ENCODE data around the gene TMEM181. TPM values are rescaled to one million over a fixed set of nuclear protein-coding genes. Genes with fewer than 3 reads are reported as not detected.
"Not testable (repeated sequence)": the region's sequence is repeated elsewhere in the genome, so short reads cannot be mapped to it uniquely, and the experiment has no call there.

TMEM181 gene
- total RNA-seq, 4 donors from 2014 or later = 6.6 to 48.3 (median 37.0) TPM

- Histone ChIP-seq H3K9me3 (no peaks in the 10 kb centered on the region), H3K4me1 (no peaks in the 10 kb centered on the region), H3K36me3 (peaks cover 0 to 59% (median 0%) of the 10 kb centered on the region in 3 donors), H3K4me3 (no peak overlapping the region), H3K27ac (no peak overlapping the region), H3K27me3 (no peaks in the 10 kb centered on the region)
- no peak for DNase-seq
- no peak for TF ChIP-seq POLR2A (IDR thresholded peaks at IDR 0.05)
- TF ChIP-seq, protein P1, sequence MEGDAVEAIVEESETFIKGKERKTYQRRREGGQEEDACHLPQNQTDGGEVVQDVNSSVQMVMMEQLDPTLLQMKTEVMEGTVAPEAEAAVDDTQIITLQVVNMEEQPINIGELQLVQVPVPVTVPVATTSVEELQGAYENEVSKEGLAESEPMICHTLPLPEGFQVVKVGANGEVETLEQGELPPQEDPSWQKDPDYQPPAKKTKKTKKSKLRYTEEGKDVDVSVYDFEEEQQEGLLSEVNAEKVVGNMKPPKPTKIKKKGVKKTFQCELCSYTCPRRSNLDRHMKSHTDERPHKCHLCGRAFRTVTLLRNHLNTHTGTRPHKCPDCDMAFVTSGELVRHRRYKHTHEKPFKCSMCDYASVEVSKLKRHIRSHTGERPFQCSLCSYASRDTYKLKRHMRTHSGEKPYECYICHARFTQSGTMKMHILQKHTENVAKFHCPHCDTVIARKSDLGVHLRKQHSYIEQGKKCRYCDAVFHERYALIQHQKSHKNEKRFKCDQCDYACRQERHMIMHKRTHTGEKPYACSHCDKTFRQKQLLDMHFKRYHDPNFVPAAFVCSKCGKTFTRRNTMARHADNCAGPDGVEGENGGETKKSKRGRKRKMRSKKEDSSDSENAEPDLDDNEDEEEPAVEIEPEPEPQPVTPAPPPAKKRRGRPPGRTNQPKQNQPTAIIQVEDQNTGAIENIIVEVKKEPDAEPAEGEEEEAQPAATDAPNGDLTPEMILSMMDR (IDR thresholded peaks at IDR 0.05) = no peak
Observed at GRCh38 chr6:158604048-158604406, 44.1 kb downstream of the TMEM181 start.

DNA sequence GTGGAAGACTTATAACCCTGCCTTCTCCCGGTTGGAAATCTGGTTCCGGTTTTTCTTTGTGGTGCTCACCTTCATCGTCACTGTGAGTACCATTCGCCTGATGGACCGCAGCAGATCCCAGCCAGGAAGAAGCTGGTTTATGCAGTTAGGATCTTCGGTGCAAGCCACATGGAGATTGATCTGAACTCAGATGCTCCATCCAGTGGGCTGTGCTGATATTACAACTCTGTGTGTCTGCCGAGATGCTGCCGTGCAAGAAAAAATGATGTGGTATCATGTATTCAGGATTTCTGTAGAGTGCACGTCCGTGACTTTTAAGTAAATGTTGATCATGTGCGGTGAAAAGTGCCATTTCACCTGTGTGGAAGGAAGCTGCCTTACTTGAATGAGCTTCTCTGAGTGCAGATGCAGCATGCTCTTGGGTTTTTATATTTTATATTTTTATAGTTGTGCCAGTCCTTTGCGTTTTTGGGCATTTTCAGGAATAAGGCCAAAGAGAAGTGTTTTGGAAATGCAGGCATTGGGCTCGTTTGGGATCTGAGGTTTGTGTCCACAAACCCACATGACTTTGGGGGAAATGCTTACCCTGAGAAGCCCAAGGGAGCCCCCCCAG lies 45.5 kb downstream of the TMEM181 start:
- H3K27me3 ChIP-seq = no peaks in the 10 kb centered on the region
- TF ChIP-seq, protein P1 (IDR thresholded peaks at IDR 0.05) = peak; percentile 32 to 90 (median 78)
- no peak for TF ChIP-seq POLR2A (IDR thresholded peaks at IDR 0.05)
- peaks cover 0 to 61% (median 0%) of the 10 kb centered on the region in 3 donors for H3K36me3 ChIP-seq
- peak in 2 of 3 donors; percentile 60 to 84 for DNase-seq
- H3K27ac ChIP-seq = no peak overlapping the region
- no peak overlapping the region for H3K4me3 ChIP-seq
- no peaks in the 10 kb centered on the region for H3K4me1 ChIP-seq
- no peaks in the 10 kb centered on the region for H3K9me3 ChIP-seq

GRCh38 chr6:158606011-158606410 lies 46.1 kb downstream of the TMEM181 start:
- not testable (repeated sequence) for H3K9me3 ChIP-seq, H3K27me3 ChIP-seq, H3K4me3 ChIP-seq, DNase-seq, H3K4me1 ChIP-seq, H3K27ac ChIP-seq
- H3K36me3 ChIP-seq = peaks cover 0 to 63% (median 0%) of the 10 kb centered on the region in 3 donors

DNA sequence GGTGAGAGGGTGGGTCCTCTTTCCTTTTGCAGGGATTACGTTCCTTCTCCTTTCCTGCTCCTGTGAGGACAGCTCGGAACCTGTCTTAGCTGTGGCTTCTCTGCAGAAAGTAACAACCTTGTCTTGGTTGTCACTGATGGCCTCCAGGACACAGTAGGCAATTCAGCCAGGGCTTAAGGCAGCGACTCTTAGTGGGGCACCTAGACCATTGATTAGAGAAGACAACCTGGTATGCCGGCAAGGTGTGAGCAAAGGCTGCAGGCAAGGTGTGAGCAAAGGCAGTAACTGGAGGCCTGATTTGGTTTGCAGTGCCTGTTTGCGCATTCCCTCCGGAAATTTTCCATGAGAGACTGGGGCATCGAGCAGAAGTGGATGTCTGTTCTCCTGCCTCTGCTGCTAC lies 47.0 kb downstream of the TMEM181 start:
- no peaks in the 10 kb centered on the region for H3K9me3 ChIP-seq
- H3K27me3 ChIP-seq = no peaks in the 10 kb centered on the region
- peaks cover 0 to 59% (median 0%) of the 10 kb centered on the region in 3 donors for H3K36me3 ChIP-seq
- no peaks in the 10 kb centered on the region for H3K4me1 ChIP-seq
- H3K27ac ChIP-seq = no peak overlapping the region
- DNase-seq = no peak
- TF ChIP-seq, protein P1 (IDR thresholded peaks at IDR 0.05) = no peak
- TF ChIP-seq POLR2A (IDR thresholded peaks at IDR 0.05) = no peak
- no peak overlapping the region for H3K4me3 ChIP-seq

GRCh38 chr6:158607411-158608170 lies 47.7 kb downstream of the TMEM181 start:
- no peak for TF ChIP-seq POLR2A (IDR thresholded peaks at IDR 0.05)
- TF ChIP-seq, protein P1 (IDR thresholded peaks at IDR 0.05) = no peak
- H3K9me3 ChIP-seq = no peaks in the 10 kb centered on the region
- no peak overlapping the region for H3K27ac ChIP-seq
- H3K36me3 ChIP-seq = peaks cover 0 to 59% (median 0%) of the 10 kb centered on the region in 3 donors
- H3K27me3 ChIP-seq = no peaks in the 10 kb centered on the region
- H3K4me1 ChIP-seq = no peaks in the 10 kb centered on the region
- H3K4me3 ChIP-seq = no peak overlapping the region
- no peak for DNase-seq

DNA sequence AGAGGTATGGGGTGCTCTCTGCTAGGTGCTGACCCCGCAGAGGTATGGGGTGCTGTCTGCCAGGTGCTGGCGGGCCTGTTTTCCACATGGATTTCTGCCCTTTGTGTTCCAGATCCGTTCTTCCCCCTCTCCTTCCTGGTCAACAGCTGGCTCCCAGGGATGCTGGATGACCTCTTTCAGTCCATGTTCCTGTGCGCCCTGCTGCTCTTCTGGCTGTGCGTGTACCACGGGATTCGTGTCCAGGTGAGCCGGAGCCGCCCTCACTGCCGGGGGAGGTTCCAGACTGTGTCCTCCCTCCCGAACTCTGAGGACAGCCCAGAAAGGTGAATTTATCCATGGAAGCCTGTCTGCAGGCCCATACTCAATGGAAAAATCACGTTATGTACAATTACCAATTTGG lies 48.3 kb downstream of the TMEM181 start:
- H3K4me1 ChIP-seq = no peaks in the 10 kb centered on the region
- no peaks in the 10 kb centered on the region for H3K27me3 ChIP-seq
- H3K27ac ChIP-seq = no peak overlapping the region
- no peak for TF ChIP-seq POLR2A (IDR thresholded peaks at IDR 0.05)
- TF ChIP-seq, protein P1 (IDR thresholded peaks at IDR 0.05) = no peak
- no peaks in the 10 kb centered on the region for H3K9me3 ChIP-seq
- DNase-seq = peak in 2 of 3 donors; percentile 16 to 25
- H3K36me3 ChIP-seq = peaks cover 0 to 59% (median 0%) of the 10 kb centered on the region in 3 donors
- no peak overlapping the region for H3K4me3 ChIP-seq
